Natural killer cell (primary cell): Measurements from ENCODE around the gene CAMK4. TPM values are rescaled to one million over a fixed set of nuclear protein-coding genes. Genes with fewer than 3 reads are reported as not detected.

Experiments
- ATAC-seq, 3 donors: fragments of 150-1000 bp in 2 of 3; fragments of 200-7000 bp in 1 of 3; cut with Tn5 transposase; 1 replicate in 1 of 3; 2 replicates in 2 of 3; pipeline ENCODE4 v1.10.0; 2021; ENCODE audit warnings: mild to moderate bottlenecking in 2 of 3, moderate library complexity in 2 of 3
- DNase-seq, 2 donors: peaks; one replicate each; pipeline versions ENCODE4 v3.0.0 to v3.0.0-alpha.2; 2013 to 2021; ENCODE audit warnings: mixed read lengths in 1 of 2
- H3K27ac ChIP-seq: one replicate; pipeline ENCODE4 v1.5.1; 2013; ENCODE audit warnings: mild to moderate bottlenecking, low read length
- H3K27me3 ChIP-seq: one replicate; pipeline ENCODE4 v1.6.1; 2013; ENCODE audit warnings: low read length; ENCODE audit not compliant: control insufficient read depth, insufficient read depth
- H3K36me3 ChIP-seq: one replicate; pipeline ENCODE4 v1.6.1; 2013; ENCODE audit warnings: low read length; ENCODE audit not compliant: control insufficient read depth, insufficient read depth
- H3K4me1 ChIP-seq: one replicate; pipeline ENCODE4 v1.6.1; 2013; ENCODE audit warnings: low read length; ENCODE audit not compliant: control insufficient read depth, insufficient read depth
- H3K4me3 ChIP-seq: one replicate; pipeline ENCODE4 v1.5.1; 2013; ENCODE audit warnings: low read length
- H3K9me3 ChIP-seq: one replicate; pipeline ENCODE4 v1.6.1; 2013; ENCODE audit warnings: low read length; ENCODE audit not compliant: control insufficient read depth, insufficient read depth
- H3K27ac Mint-ChIP-seq, 2 donors: one replicate each; pipeline ENCODE4 v1.8.0; 2022; ENCODE audit warnings: mild to moderate bottlenecking in 2 of 2, mixed read lengths in 2 of 2, moderate library complexity in 1 of 2
- H3K27me3 Mint-ChIP-seq, 2 donors: one replicate each; pipeline ENCODE4 v1.8.0; 2022; ENCODE audit warnings: low read depth in 2 of 2, mixed read lengths in 2 of 2
- H3K36me3 Mint-ChIP-seq: one replicate; pipeline ENCODE4 v1.8.0; 2022; ENCODE audit warnings: mixed read lengths
- H3K4me1 Mint-ChIP-seq, 2 donors: one replicate each; pipeline ENCODE4 v1.8.0; 2022; ENCODE audit warnings: mixed read lengths in 2 of 2
- H3K4me3 Mint-ChIP-seq: one replicate; pipeline ENCODE4 v1.8.0; 2022; ENCODE audit warnings: mild to moderate bottlenecking, moderate library complexity, mixed read lengths
- H3K9me3 Mint-ChIP-seq, 2 donors: one replicate each; pipeline ENCODE4 v1.8.0; 2022; ENCODE audit warnings: mixed read lengths in 2 of 2
- CTCF ChIP-seq: fragments of 200-600 bp; IDR thresholded peaks from one replicate; pipeline ENCODE4 v1.8.0; 2022; ENCODE audit warnings: antibody characterized with exemption
- WGBS: methylation state at CpG from one replicate; pipeline ENCODE4 v1.1.7; 2013; ENCODE audit warnings: missing lambda C conversion rate; ENCODE audit not compliant: insufficient coverage; 5-methylcytosine and 5-hydroxymethylcytosine counted together
- intact Hi-C: fragments of 100-400 bp; cut with micrococcal nuclease; formaldehyde crosslinking; loops from one replicate; pipeline ENCODE4 v1.14.2; 2022
- total RNA-seq, 4 donors: library from RNA; stranded (reverse); fragments of 120-200 nt in 1 of 4; gene quantifications; one replicate each; pipeline versions ENCODE4 v1.2.3 to v1.2.4, GENCODE V29; 2013 to 2022

CAMK4 gene
- total RNA-seq, 3 donors from 2014 or later (not counting 1 experiment from before 2014, with no cell fraction given) = 0.80 to 7.9 (median 7.2) TPM

- H3K27me3 ChIP-seq = no peaks in the 10 kb centered on the region
- no peak for ATAC-seq
- peaks cover 0 to 2% of the 10 kb centered on the region in 2 donors for H3K9me3 Mint-ChIP-seq
Observed at GRCh38 chr5:111415053-111415452, 190.9 kb downstream of the CAMK4 start.

DNA sequence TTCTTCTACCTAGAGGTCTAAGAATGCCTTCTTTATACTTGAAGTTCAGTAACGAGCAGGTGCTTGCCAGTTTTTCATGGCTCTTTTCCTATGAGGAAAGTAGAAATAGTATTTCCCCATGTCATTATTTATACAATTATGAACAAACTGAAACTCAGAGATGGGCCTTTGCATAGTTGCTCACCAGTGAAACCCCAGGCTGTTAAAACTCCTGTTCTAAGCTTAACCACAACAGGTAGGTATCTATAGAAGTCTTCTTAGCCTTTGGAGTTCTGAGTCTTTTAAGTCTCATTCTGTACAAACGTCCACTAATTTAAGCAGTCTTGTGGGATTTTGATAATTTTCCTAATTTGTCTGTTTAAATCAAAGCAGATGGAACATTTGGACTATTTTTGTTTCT, 198.1 kb downstream of the CAMK4 start:
- no peaks in the 10 kb centered on the region for H3K9me3 ChIP-seq
- intact Hi-C loops = no loop called here
- H3K4me1 Mint-ChIP-seq = no peaks in the 10 kb centered on the region
- H3K27me3 ChIP-seq = no peaks in the 10 kb centered on the region
- no peaks in the 10 kb centered on the region for H3K27me3 Mint-ChIP-seq
- H3K4me3 Mint-ChIP-seq = no peak overlapping the region
- WGBS = 90% methylated on average over 2 of the region's 2 CpGs
- H3K27ac Mint-ChIP-seq = no peak overlapping the region
- no peaks in the 10 kb centered on the region for H3K36me3 Mint-ChIP-seq
- H3K4me3 ChIP-seq = no peak overlapping the region
- peaks cover 0 to 2% of the 10 kb centered on the region in 2 donors for H3K9me3 Mint-ChIP-seq
- TF ChIP-seq CTCF = no peak
- ATAC-seq (no peak), DNase-seq (no peak)
- no peaks in the 10 kb centered on the region for H3K36me3 ChIP-seq
- no peaks in the 10 kb centered on the region for H3K4me1 ChIP-seq
- no peak overlapping the region for H3K27ac ChIP-seq

More at GRCh38 chr5:111415053-111415452, 190.9 kb downstream of the CAMK4 start:
- WGBS = 91% methylated on average over 3 of the region's 3 CpGs
- Histone ChIP-seq H3K4me3 (no peak overlapping the region), H3K9me3 (no peaks in the 10 kb centered on the region), H3K36me3 (no peaks in the 10 kb centered on the region), H3K27ac (no peak overlapping the region), H3K4me1 (no peaks in the 10 kb centered on the region)
- H3K36me3 Mint-ChIP-seq = no peaks in the 10 kb centered on the region
- H3K4me1 Mint-ChIP-seq = no peaks in the 10 kb centered on the region
- H3K4me3 Mint-ChIP-seq = no peak overlapping the region
- no peaks in the 10 kb centered on the region for H3K27me3 Mint-ChIP-seq
- no peak overlapping the region for H3K27ac Mint-ChIP-seq
- no peak for TF ChIP-seq CTCF
- intact Hi-C loops = no loop called here
- no peak for DNase-seq

DNA sequence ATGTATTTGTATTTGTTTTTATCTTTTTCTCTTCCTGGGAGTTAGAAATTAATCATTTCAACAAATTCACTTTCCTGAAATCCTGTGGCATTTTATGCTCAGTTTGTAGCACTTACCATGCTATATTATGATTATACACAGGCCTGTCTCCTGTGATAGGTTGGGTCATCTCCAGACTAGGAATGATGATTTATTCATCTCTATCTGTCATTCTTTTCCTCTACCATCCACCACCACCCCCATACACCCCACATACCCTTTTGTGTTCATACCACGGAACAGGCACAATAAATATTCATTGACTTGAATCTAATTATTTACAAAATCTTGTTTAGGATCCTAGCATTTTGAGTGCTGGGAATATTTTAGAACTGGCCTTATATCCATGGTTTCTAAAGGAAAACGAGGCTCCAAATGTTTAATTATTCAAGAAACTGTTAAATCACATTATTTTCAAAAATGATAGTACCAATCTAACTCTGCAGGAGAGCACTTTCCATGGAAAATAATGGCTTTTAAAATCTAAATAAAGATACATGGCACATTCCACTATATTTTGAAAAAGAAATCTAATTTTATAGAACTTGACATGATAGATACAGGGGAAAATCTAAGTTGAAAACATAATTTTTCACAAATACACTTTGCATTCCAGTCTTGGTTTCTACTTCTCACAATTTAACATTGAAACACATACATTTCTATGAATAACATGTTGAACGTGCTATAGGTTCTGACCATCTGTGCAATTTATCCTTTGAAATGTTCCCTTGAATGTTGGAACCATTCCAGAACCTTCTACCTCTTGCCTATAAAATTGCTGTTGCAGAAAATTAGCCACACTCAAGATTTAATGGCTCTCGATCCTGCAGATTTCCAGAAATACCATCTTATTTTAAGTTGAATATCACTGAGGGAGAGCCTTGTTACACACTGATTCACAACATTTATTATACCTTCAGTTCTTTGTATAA, 198.8 kb downstream of the CAMK4 start:
- no peak overlapping the region for H3K27ac Mint-ChIP-seq
- no peaks in the 10 kb centered on the region for H3K4me1 Mint-ChIP-seq
- H3K36me3 ChIP-seq = no peaks in the 10 kb centered on the region
- DNase-seq (no peak), ATAC-seq (no peak)
- no peaks in the 10 kb centered on the region for H3K4me1 ChIP-seq
- H3K9me3 Mint-ChIP-seq = peaks cover 0 to 2% of the 10 kb centered on the region in 2 donors
- H3K36me3 Mint-ChIP-seq = no peaks in the 10 kb centered on the region
- no peaks in the 10 kb centered on the region for H3K27me3 Mint-ChIP-seq
- 78% methylated on average over 3 of the region's 4 CpGs for WGBS
- H3K4me3 ChIP-seq = no peak overlapping the region
- no peaks in the 10 kb centered on the region for H3K27me3 ChIP-seq
- H3K4me3 Mint-ChIP-seq = no peak overlapping the region
- TF ChIP-seq CTCF = no peak
- H3K9me3 ChIP-seq = no peaks in the 10 kb centered on the region
- intact Hi-C loops = no loop called here
- H3K27ac ChIP-seq = no peak overlapping the region
